ENCODE measurements around the gene RUFY3. TPM values are rescaled to one million over a fixed set of nuclear protein-coding genes. Genes with fewer than 3 reads are reported as not detected.

The RUFY3 gene
- total and polyA plus RNA-seq, 2 of the 13 experiments (the other 11 are each of a cell fraction or from before 2014, with no cell fraction given): 17.9 to 25.3 TPM

- TF ChIP-seq ATF5 (CRISPR knock-in tag; IDR thresholded peaks at IDR 0.05; ENCODE audit: low read depth) (no peak), KLF16 (CRISPR knock-in tag; IDR thresholded peaks at IDR 0.05) (peak in 1 of 2 experiments; percentile 33; a peak in 1 of 4 replicates), ZNF777 (CRISPR knock-in tag; IDR thresholded peaks at IDR 0.05) (no peak), FOXA3 (CRISPR knock-in tag; IDR thresholded peaks at IDR 0.05) (peak; percentile 66; the same call in 1 of the 2 replicates), ZNF652 (CRISPR knock-in tag; IDR thresholded peaks at IDR 0.05; ENCODE audit: borderline replicate concordance, low read depth) (peak; percentile 38; the same call in 1 of the 2 replicates), ZNF644 (CRISPR knock-in tag; IDR thresholded peaks at IDR 0.05; ENCODE audit: low read depth) (peak; percentile 77), MED1 (CRISPR knock-in tag; IDR thresholded peaks at IDR 0.05) (0 out of 2 replicates have a peak, but pooled peaks have one; percentile 42), DPF2 (CRISPR knock-in tag; IDR thresholded peaks at IDR 0.05; ENCODE audit: borderline replicate concordance, low read depth) (peak; percentile 53; the same call in 1 of the 2 replicates), SOX13 (IDR thresholded peaks at IDR 0.05) (no peak), SOX13 (CRISPR knock-in tag; conservative IDR thresholded peaks at IDR 0.05 in 1 of 2, IDR thresholded peaks at IDR 0.05 in 1 of 2) (0 out of 4 replicates have a peak, but pooled peaks of 1 of the 2 experiments have one; percentile 25), HNF4G (IDR thresholded peaks at IDR 0.05; ENCODE audit: borderline replicate concordance, low read depth, low read length) (peak; percentile 58), HNF4G (CRISPR knock-in tag; IDR thresholded peaks at IDR 0.05; ENCODE audit: borderline replicate concordance, low read depth) (no peak), EP300 (IDR thresholded peaks at IDR 0.05; ENCODE audit: low read depth in 2 of 2, low read length in 2 of 2) (no peak), EP300 (CRISPR knock-in tag; IDR thresholded peaks at IDR 0.05; ENCODE audit: borderline replicate concordance) (0 out of 2 replicates have a peak, but pooled peaks have one; percentile 40), CBFB (CRISPR knock-in tag; IDR thresholded peaks at IDR 0.05) (no peak), ZKSCAN8 (CRISPR knock-in tag; IDR thresholded peaks at IDR 0.05; ENCODE audit: borderline replicate concordance) (peak; percentile 53; the same call in 1 of the 2 replicates), PAXIP1 (CRISPR knock-in tag; conservative IDR thresholded peaks at IDR 0.05) (peak; percentile 45), ATF4 (CRISPR knock-in tag; IDR thresholded peaks at IDR 0.05) (peak in 1 of 2 experiments; percentile 95; a peak in 2 of 4 replicates), TAF15 (IDR thresholded peaks at IDR 0.05; ENCODE audit: low read depth, low read length, poor library complexity, severe bottlenecking) (no peak), HDAC1 (CRISPR knock-in tag; IDR thresholded peaks at IDR 0.05) (no peak), ZBTB42 (CRISPR knock-in tag; IDR thresholded peaks at IDR 0.05) (no peak), YEATS4 (CRISPR knock-in tag; IDR thresholded peaks at IDR 0.05; ENCODE audit: borderline replicate concordance) (0 out of 2 replicates have a peak, but pooled peaks have one; percentile 25), ZGPAT (CRISPR knock-in tag; IDR thresholded peaks at IDR 0.05) (0 out of 2 replicates have a peak, but pooled peaks have one; percentile 40)
These were observed 7.5 kb upstream of the RUFY3 start (continued) for GRCh38 chr4:70714079-70714887.
